OCI-LY1 (cell line): ENCODE measurements around the gene OR10A6.

Experiments
- EZH2 ChIP-seq: fragments of 200-600 bp; sonication (generic), shearing (Covaris generic); IDR thresholded peaks from 2 replicates; pipeline ENCODE4 v1.8.0; 2017; ENCODE audit warnings: borderline replicate concordance, mixed run types, mild to moderate bottlenecking, antibody characterized with exemption, low read length, moderate library complexity, mixed read lengths
- TF ChIP-seq, protein P1 (sequence below): fragments of 200-600 bp; sonication (generic), shearing (Covaris generic); IDR thresholded peaks from 2 replicates; pipeline ENCODE4 v1.5.1; 2017; ENCODE audit warnings: mild to moderate bottlenecking, antibody characterized with exemption, low read length, moderate library complexity, mixed read lengths

DNA sequence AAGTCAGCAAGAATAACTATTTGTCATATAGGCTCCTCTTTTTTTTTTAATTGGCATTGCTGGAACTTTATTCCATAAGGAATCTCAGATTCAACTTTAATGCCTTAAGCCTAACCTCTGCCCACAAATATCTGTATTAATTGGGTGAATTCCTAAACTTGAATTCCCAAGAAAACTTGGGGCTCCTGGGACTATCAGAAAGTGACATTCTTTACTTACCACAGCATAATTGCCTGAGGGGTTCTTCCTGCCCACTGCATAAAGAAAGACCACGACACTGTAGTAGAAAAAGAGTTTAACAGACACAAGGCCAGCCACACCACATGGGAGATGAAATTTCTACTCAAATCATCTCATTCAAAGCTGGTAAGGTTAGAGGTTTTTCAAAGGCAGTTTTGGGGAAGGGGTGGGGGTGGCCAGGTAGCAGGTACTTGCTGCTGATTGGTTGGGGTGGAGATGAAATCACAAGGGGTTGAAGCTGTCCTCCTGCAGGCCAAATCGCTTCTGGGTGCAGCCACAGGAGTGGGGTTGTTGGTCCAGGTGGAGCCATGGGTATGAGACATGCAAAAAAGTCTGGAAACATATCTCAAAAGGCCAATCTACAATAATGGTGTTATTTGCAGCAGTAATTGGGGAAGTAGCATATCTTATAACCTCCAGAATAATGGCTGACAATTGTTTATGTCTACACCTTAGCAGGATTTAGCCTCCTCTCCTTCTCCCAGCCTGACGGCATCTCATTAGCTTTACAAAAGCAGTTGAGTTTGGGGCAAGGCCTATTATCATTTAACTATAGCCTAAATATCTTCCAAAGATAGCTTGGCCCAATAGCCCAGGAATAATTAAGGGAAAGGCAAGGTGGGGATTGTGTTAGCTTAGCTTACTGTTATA, 38.9 kb upstream of the OR10A6 start:
- TF ChIP-seq, protein P1, sequence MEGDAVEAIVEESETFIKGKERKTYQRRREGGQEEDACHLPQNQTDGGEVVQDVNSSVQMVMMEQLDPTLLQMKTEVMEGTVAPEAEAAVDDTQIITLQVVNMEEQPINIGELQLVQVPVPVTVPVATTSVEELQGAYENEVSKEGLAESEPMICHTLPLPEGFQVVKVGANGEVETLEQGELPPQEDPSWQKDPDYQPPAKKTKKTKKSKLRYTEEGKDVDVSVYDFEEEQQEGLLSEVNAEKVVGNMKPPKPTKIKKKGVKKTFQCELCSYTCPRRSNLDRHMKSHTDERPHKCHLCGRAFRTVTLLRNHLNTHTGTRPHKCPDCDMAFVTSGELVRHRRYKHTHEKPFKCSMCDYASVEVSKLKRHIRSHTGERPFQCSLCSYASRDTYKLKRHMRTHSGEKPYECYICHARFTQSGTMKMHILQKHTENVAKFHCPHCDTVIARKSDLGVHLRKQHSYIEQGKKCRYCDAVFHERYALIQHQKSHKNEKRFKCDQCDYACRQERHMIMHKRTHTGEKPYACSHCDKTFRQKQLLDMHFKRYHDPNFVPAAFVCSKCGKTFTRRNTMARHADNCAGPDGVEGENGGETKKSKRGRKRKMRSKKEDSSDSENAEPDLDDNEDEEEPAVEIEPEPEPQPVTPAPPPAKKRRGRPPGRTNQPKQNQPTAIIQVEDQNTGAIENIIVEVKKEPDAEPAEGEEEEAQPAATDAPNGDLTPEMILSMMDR = no peak
- no peak for TF ChIP-seq EZH2
